ENCODE measurements around the gene SLC39A11. TPM values are rescaled to one million over a fixed set of nuclear protein-coding genes. Genes with fewer than 3 reads are reported as not detected.

SLC39A11 gene
- total RNA-seq, 1 experiment from 2014 or later, result 46.4 TPM

GRCh38 chr17:72837335-72837734, 255.2 kb downstream of the SLC39A11 start:
- no TSS peak for BruUV-seq (replicated peaks)
- RAD21 ChIA-PET (ENCODE audit: low non-redundant PET in 1 of 2, low total read pairs in 2 of 2, uncharacterized antibody in 2 of 2, unreplicated experiment in 2 of 2), result no interaction called here

More at GRCh38 chr17:72837335-72837734, 255.2 kb downstream of the SLC39A11 start:
- ATAC-seq, result no peak
- Histone ChIP-seq H3K27me3 (ENCODE audit: insufficient read depth, low read length) (no peaks in the 10 kb centered on the region), H3K9ac (ENCODE audit: low read length) (no peak overlapping the region), H3K9me2 (ENCODE audit: insufficient read depth) (no peaks in the 10 kb centered on the region), H3K27ac (ENCODE audit: low read depth, low read length) (no peak overlapping the region), H3K79me2 (ENCODE audit: insufficient read depth, low read length) (no peaks in the 10 kb centered on the region), H4K20me1 (ENCODE audit: insufficient read depth) (no peaks in the 10 kb centered on the region), H3K4me2 (ENCODE audit: low read length) (no peak overlapping the region), H3K9me3 (ENCODE audit: control insufficient read depth in 1 of 2, insufficient read depth in 1 of 2, low read depth in 1 of 2, low read length in 2 of 2) (no peaks in the 10 kb centered on the region; a peak in 2 of 4 replicates), H3K36me3 (ENCODE audit: control insufficient read depth in 1 of 2, insufficient read depth in 2 of 2, low read length in 2 of 2) (no peaks in the 10 kb centered on the region), H2AFZ (ENCODE audit: low read depth, low read length, poor library complexity, severe bottlenecking) (no peak overlapping the region), H3K4me3 (replicated peaks in 1 of 2; ENCODE audit: low read depth in 1 of 2, low read length in 2 of 2) (no peak overlapping the region), H3K4me1 (ENCODE audit: control insufficient read depth in 1 of 2, insufficient read depth in 2 of 2, low read length in 2 of 2) (no peaks in the 10 kb centered on the region)
- CTCF ChIA-PET, result no interaction called here
- intact Hi-C loops (cut with micrococcal nuclease), result no loop called here
- POLR2A ChIA-PET, result no interaction called here
- DNase-seq (ENCODE audit: low read depth, low spot score), result no peak
- no peak for TF ChIP-seq FOSL1 (IDR thresholded peaks at IDR 0.05; ENCODE audit: low read depth)
- TF ChIP-seq ELF1 (IDR thresholded peaks at IDR 0.05; ENCODE audit: borderline replicate concordance, low read depth), result no peak
- TF ChIP-seq, protein P1, sequence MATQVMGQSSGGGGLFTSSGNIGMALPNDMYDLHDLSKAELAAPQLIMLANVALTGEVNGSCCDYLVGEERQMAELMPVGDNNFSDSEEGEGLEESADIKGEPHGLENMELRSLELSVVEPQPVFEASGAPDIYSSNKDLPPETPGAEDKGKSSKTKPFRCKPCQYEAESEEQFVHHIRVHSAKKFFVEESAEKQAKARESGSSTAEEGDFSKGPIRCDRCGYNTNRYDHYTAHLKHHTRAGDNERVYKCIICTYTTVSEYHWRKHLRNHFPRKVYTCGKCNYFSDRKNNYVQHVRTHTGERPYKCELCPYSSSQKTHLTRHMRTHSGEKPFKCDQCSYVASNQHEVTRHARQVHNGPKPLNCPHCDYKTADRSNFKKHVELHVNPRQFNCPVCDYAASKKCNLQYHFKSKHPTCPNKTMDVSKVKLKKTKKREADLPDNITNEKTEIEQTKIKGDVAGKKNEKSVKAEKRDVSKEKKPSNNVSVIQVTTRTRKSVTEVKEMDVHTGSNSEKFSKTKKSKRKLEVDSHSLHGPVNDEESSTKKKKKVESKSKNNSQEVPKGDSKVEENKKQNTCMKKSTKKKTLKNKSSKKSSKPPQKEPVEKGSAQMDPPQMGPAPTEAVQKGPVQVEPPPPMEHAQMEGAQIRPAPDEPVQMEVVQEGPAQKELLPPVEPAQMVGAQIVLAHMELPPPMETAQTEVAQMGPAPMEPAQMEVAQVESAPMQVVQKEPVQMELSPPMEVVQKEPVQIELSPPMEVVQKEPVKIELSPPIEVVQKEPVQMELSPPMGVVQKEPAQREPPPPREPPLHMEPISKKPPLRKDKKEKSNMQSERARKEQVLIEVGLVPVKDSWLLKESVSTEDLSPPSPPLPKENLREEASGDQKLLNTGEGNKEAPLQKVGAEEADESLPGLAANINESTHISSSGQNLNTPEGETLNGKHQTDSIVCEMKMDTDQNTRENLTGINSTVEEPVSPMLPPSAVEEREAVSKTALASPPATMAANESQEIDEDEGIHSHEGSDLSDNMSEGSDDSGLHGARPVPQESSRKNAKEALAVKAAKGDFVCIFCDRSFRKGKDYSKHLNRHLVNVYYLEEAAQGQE (IDR thresholded peaks at IDR 0.05; ENCODE audit: low read depth), result no peak
- no peak for TF ChIP-seq EGR1 (IDR thresholded peaks at IDR 0.05; ENCODE audit: low read depth)
- no peak for TF ChIP-seq YY1 (IDR thresholded peaks at IDR 0.05; ENCODE audit: extremely low read depth, insufficient replicate concordance, low read depth, low read length)
- TF ChIP-seq POLR2A (IDR thresholded peaks at IDR 0.05; ENCODE audit: borderline replicate concordance, extremely low read depth, insufficient read depth, insufficient read length), result no peak
- TF ChIP-seq ZNF274 (IDR thresholded peaks at IDR 0.05; ENCODE audit: low read depth, low read length), result no peak
- TF ChIP-seq, protein P2, sequence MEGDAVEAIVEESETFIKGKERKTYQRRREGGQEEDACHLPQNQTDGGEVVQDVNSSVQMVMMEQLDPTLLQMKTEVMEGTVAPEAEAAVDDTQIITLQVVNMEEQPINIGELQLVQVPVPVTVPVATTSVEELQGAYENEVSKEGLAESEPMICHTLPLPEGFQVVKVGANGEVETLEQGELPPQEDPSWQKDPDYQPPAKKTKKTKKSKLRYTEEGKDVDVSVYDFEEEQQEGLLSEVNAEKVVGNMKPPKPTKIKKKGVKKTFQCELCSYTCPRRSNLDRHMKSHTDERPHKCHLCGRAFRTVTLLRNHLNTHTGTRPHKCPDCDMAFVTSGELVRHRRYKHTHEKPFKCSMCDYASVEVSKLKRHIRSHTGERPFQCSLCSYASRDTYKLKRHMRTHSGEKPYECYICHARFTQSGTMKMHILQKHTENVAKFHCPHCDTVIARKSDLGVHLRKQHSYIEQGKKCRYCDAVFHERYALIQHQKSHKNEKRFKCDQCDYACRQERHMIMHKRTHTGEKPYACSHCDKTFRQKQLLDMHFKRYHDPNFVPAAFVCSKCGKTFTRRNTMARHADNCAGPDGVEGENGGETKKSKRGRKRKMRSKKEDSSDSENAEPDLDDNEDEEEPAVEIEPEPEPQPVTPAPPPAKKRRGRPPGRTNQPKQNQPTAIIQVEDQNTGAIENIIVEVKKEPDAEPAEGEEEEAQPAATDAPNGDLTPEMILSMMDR (IDR thresholded peaks at IDR 0.05 in 2 of 3, conservative IDR thresholded peaks at IDR 0.05 in 1 of 3; ENCODE audit: borderline replicate concordance in 1 of 3, insufficient read depth in 1 of 3, low read depth in 2 of 3, low read length in 2 of 3), result no peak
- no peak for TF ChIP-seq ZBTB33 (IDR thresholded peaks at IDR 0.05; ENCODE audit: extremely low read depth, insufficient replicate concordance, low read length)
